Fibroblast of skin of right biceps (primary cell): ENCODE measurements around the gene MAN2B2.
"Not testable (repeated sequence)": the region's sequence is repeated elsewhere in the genome, so short reads cannot be mapped to it uniquely, and the experiment has no call there.

Experiments used
- DNase-seq: peaks from one replicate; pipeline ENCODE4 v3.0.0-alpha.2; 2013

Gene MAN2B2

DNA sequence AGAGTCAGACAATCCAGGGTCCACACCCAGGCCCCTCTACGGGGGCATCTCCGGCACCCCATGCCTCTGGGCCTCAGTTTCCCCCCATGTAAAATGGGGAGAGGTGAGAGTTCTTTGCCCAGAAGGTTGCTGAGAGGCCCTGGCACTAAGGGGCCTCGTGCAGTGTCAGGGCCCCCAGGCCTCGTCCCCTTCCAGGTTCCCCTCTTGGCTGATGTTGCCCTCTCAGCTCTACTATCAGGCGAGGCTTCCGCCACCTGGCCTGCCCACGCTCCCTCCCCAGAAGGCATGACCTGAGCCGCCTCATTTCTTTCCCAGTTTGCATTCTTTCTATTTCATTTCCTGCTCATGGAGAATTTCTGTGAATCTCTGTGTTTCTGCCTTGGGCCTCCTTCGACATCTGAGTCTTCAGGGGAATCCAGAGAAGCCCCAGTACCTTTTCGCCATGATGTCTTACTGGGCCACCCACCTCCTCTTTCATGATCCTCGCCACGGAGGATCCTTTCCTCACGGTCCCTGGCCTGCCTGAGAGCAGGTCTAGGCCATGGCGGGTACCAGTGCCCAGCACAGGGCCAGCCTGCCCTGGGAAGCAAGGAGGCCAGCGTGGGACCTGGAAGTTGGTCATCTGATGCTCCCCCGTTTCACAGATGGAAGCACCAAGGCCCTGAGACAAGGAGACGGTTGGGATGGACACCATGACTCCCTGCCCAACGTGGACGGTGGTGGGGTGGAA is 43.6 kb downstream of the MAN2B2 start:
- no peak for DNase-seq

GRCh38 chr4:6619116-6619465 is 44.1 kb downstream of the MAN2B2 start:
- no peak for DNase-seq

- DNase-seq = no peak
Measured at GRCh38 chr4:6619466-6620255, 44.7 kb downstream of the MAN2B2 start.

GRCh38 chr4:6620296-6620695 is 45.3 kb downstream of the MAN2B2 start:
- DNase-seq = no peak

DNA sequence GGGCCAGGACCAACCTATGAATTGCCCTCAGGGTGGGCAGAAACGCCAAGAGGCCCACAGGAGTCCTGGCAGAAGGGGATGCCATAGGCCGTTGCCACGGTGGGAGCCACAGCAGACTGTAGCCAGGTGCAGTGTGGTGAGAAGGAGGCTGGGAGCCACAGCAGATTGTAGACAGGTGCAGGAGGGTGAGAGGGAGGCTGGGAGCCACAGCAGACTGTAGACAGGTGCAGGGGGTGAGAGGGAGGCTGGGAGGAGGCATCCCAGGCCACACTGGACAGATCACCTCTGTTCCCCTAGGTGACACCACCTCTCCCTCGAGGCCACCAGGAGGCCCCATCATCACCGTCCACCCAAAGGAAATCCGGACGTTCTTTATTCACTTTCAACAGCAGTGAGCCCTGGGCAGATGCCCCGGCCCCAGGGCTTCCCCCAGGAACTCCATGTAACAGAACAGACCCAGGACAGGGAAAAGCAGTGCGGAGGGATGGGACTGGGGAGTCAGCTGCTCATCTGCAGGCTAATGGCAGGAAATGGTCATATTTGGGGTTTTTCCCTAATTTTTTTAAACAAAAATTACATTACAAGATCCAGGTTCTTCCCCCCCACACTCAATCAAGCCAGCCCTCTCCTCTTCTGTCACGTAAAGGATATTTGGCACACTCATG is 46.0 kb downstream of the MAN2B2 start:
- DNase-seq = no peak

- no peak for DNase-seq
Measured at GRCh38 chr4:6621556-6621927, 46.6 kb downstream of the MAN2B2 start.

DNA sequence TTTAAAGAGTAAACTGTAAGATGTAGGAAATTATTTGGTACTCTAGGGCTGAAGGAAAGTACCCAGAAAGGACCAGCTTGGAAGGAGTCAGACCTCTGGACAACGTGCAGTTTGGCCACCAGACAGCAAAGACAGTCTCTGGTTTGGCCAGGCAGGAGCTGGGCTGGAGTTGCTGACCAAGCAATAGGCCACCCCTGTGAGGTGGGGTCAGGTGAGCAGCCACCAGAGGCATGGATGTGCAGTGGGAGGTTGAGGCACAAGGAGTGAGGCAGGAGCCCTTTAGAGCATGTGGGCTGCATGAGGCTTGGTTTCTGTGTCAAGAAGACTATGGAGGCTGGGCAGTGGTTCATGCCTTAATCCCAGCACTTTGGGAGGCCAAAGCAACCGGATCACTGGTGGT is 47.8 kb downstream of the MAN2B2 start:
- DNase-seq = no peak

GRCh38 chr4:6625256-6625655 is 50.3 kb downstream of the MAN2B2 start:
- DNase-seq = no peak

DNA sequence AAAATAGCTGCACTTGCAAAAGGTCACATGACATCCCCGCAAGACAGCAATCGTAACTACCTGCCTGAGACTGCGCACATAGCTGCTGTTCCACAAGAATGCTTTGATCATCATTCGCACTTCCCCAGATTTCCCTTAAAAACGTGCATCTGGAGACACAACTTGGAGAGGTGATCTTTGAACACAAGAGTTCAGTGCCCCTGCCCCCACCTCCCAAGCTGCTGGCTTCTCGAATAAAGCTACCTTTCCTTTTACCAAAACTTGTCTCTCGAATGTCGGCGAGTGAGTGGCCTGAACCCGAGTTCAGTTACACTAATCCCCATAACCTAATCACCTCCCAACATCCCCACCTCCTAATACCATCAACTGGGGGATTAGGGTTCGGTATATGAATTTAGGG is 51.1 kb downstream of the MAN2B2 start:
- DNase-seq = no peak

DNA sequence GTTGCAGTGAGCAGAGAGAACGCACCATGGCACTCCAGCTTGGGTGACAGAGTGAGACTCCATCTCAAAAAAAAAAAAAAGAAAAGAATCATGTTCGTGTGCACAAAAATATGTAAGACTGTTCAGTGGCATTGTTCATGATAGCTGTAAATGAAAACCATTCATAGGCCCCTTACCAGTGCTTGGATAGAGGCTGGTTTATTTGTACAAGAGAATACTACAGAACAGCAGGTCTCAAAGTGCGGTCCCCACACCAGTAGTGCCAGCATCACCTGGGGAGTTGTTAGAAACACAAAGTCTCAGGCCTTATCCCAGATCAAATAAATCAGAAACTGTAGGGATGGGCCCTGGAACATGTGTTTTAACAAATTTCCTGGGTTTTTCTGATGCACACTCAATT is 52.8 kb downstream of the MAN2B2 start:
- DNase-seq = no peak

DNA sequence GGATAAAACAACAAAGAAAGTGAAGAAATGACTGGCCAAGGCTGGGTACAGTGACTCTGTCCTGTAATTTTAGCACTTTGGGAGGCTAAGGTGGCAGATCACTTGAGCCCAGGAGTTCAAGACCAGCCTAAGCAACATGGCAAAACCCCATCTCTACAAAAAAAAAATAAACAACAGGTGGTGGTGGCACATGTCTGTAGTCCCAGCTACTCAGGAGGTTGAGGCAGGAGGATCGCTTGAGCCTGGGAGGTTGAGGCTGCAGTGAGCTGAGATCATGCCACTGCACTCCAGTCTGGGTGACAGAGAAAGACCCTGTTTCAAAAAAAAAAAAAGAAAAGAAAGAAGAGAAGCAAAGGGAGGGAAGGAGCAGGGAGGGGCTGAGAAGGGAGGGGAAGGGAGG is 53.5 kb downstream of the MAN2B2 start:
- DNase-seq = not testable (repeated sequence)

DNA sequence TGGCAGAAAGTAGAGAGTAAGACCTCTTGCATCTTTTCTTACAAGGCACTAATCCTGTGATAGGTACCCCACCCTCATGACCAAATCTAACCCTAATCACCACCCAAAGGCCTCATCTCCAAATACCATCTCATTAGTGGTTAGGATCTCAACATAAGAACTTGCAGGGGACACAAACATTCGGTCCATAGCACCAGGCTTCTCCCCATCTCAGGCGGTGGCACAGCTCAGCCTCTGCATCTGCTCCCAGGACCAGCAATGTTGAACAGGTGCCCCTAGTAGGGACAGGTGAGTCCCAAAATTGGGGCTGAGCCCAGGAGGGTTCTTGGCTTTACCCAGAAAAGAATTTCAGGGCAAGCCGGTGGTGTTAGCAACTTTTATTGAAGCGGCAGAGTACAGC is 57.1 kb downstream of the MAN2B2 start:
- DNase-seq = no peak

GRCh38 chr4:6633091-6633906 is 58.3 kb downstream of the MAN2B2 start:
- DNase-seq = peak; percentile 58

DNA sequence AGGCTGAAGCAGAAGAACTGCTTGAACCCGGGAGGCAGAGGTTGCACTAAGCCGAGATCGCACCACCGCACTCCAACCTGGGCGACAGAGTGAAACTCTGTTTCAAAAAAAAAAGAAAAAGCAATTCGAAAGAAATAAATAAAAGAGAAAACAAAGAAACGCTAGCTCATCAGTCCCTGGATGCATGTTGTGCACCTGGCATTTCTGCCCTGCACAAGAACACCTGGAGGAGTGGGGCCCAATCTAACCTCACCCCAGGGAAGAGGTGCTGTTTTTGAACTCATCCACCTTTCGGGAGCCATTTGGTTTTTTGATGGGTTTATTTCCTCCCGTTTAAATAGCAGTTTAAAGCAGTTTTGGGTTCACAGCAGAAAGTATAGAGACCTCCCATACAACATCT is 59.8 kb downstream of the MAN2B2 start:
- no peak for DNase-seq

- no peak for DNase-seq
Measured at GRCh38 chr4:6639137-6639680, 64.2 kb downstream of the MAN2B2 start.

GRCh38 chr4:6640292-6641163 is 65.5 kb downstream of the MAN2B2 start, which contains the start of gene MRFAP1:
Gene MRFAP1, plus strand, starts transcription at chr4:6640685. Its CDS starts 178 bp downstream, at chr4:6640863.
- DNase-seq = peak; percentile 96

GRCh38 chr4:6641164-6641970 is 66.4 kb downstream of the MAN2B2 start:
- peak; percentile 48 for DNase-seq

GRCh38 chr4:6641971-6642320 is 67.0 kb downstream of the MAN2B2 start:
- DNase-seq = no peak

DNA sequence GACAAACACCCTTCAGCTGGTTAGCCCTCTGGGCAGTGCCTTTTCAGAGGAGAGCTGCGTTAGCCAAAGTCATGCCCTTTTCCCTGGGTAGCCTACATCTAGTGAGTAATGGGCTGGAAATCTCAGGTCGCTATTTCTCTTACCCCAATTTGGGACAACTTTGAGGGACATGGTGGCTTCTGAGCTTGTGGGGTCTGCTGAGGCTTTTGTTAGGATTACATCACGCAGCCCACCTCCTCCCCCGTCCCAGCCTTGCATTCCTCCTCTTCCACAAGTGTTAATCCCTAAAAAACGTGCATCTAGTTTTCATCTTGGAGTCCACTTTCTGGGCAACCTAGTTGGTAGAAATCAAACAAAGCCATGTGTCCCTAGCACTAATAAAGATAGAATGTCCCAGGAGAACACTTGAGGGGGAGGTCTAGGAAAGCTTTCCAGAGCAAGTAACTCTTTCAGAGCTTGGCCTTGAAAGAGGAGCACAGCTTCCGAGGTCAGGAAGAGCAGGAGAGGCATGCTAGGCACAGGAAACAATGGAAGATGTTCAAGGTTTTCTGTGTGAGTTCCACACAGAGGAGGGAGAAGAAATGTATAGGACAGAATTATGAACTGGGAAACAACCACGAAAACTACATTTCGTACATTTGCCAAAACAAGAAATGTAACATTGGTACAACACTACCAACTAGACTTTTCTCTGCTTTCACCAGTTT is 68.3 kb downstream of the MAN2B2 start:
- no peak for DNase-seq
